Measurements from ENCODE around the gene SERPINB6.
"Not testable (repeated sequence)": the region's sequence is repeated elsewhere in the genome, so short reads cannot be mapped to it uniquely, and the experiment has no call there.

The SERPINB6 gene

GRCh38 chr6:2903411-2904185, 67.8 kb downstream of the SERPINB6 start:
- not testable (repeated sequence) for DNase-seq

DNA sequence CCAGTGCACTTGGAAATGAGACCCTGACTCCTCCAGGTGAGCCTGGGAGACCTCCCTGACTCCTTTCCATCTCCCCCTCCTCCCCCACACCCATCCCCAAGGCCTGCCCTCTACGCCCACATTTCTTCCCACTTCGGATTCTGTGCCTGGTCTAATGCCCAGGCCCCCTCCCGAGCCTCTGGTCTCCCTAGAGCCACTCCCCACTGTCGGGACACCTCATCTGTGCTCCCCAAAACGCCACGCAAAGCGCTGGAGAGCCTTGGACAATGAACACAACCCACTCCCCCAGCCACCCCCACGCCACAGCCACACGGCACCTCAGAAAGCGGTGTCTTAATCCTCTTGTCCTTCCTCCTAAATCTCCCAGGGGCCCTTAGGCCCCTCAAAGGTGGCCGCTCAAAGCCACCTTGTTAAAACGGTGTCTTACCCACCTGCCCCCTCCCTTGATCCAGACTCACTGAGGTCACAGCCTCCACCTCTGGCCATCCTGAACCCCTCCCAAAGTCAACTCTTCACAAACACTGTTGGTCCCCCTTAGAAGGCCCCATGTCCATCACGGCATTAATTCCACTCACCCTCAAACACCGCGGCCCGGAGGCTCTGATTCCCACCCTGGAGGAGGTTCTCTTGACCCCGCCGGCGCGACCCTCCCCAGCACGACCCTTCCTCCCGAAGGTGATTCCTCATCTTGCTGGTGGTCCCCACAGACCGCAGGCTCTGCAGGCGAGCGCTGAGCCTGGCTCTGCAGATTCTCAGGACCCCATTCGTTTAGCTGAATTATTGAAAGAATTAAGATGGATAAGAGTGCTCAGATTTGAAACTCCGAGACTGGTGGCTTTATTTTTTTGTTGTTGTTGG, 69.5 kb downstream of the SERPINB6 start:
- DNase-seq: not testable (repeated sequence)

- DNase-seq: no peak
These were observed 70.3 kb downstream of the SERPINB6 start for GRCh38 chr6:2900821-2901644.

DNA sequence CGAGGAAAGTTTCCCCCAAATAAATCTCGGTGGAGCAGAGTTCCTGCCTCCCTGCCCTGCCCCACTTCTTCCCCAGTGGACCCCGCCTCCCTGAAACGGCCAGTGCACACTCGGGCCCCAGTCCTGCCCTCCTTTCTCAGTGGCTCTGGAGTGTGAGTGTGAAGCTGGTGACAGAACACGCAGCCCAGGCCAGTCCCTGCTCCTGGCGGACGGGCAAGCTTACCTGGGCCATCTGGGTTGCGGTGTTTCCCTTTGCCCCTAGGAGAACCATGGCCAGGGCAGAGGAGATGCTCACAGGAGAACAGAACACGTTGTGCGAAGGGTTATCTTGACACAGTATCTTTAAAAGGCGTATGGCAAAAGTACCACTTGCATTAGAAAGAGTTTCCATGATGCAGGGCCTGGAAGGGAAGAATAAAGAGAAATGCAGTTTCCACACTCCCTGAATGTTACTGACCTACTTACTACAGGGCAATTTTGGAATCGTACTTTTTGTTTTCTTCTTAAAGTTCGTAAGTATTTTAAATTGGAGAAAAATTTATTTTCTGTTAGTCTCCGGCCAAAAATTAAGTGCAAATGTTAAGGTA, 71.1 kb downstream of the SERPINB6 start:
- no peak for DNase-seq

- DNase-seq: no peak
These were observed 71.8 kb downstream of the SERPINB6 start for GRCh38 chr6:2899596-2899995.
